ENCODE data around the gene NUAK1.

The NUAK1 gene

DNA sequence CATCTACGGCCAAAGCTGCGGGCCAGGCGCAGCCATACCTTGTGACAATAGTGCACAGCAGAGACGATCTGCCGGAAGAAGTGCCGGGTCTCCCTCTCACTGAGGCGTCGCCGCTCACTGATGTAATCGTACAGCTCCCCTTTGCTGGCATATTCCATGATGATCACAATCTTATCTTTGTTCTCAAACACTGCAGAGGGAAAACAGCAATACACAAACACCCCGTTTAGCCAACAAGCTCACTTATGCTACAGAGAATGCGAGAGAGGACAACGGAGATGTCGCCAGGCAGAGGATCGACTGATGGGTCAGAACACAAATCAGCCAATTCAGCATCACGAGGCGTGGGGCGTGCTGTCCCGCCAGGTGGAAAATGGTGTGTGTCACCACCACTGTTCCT lies 52.1 kb downstream of the NUAK1 start:
- in situ Hi-C loops (cut with MboI; ENCODE audit: low sequenced_read_pairs): no loop called here

DNA sequence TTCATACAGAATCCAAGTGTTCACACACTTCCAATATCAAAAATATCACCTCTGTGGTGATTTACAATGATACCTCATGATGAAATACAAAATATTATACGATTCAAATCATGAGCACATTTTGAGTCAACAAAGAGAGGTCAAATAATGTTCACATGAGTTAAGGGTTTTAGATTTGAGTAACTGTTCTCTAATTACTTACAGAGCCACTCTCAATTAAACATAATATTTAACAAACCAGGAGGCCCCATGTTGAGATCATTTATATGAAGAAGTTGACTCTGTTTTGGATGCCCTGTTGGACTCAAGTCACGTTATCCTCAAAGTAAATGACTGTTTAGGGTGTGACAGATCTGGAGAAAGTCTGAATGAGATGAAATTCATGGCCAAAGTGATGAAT lies 53.5 kb downstream of the NUAK1 start:
- in situ Hi-C loops (cut with MboI; ENCODE audit: low sequenced_read_pairs): no loop called here

- in situ Hi-C loops (cut with MboI; ENCODE audit: low sequenced_read_pairs): no loop called here
Observed at GRCh38 chr12:106084759-106085158, 54.0 kb downstream of the NUAK1 start.

DNA sequence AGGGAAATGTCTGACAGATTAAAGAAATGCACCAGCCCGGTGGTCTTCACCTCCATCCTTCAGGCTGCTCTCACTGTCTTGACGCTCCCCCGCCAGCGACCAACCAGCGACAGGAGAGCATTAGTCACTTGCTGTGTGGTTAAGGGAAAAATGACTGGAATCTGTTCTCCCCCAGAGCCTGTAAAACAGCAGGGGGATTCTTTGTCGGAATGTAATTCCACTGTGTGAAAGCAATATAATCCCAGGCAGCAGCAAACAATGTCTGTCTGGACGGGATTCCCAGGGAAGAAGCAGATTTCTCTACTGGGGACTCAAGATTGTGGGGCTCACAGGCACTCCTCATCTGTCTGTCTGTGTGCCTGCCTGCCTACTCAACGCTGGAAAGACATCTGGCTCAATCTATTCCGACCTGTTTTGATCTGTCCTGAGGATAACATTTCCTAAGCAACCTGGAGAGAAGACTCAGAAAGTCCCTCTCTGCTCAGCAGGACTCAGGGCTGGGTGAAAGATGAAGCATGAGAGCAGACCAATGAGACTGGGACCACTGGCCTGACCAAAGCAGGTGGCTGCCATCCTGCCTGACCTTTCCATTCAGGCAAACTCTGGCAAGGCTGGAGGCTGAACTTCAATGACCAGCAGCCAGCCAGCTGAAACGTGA lies 54.6 kb downstream of the NUAK1 start:
- in situ Hi-C loops (cut with MboI; ENCODE audit: low sequenced_read_pairs): no loop called here

DNA sequence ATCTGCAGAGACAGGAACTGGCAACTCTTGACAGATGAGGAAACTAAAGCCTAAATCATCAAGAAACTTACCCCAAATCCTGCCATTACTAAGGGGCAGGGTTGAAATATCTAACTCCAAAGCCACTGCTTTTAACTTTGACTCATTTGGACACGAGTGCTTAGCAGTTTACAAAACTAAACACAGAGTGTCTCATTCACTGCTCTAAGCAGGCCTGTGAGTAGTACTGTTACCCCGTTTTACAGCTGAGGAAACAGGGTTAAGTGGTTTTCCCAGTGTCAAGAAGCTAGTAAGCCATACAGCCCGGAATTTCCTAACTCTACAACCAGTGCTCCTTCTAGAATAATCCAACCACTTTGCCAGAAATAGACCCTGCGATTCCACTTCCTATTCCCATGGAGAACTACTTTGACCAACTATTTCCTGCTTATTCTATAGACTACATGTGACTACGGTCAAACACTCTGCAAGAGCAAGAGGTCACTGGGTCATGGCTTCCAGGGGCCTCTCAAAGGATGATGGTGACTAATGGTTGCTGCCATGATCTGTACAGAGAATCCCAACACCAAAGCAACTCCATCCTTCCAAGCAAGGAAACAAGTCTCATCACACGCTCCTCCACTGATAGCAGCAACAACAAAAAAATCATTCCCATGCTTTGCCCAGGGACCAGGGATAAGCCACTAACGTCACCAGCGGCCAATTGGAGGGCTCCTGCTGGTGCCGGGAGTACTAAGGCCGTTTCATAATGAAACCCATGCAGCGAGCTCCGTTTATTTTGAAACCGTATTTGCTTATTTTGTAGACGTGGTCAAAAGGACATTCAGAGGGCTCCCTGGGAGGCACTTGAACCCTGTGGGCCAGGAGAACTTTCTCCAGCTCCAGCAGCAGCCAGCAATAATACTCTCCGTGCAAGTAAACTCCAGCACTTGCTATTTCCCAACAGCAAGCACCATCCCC lies 56.3 kb downstream of the NUAK1 start:
- in situ Hi-C loops (cut with MboI; ENCODE audit: low sequenced_read_pairs): no loop called here

- in situ Hi-C loops (cut with MboI; ENCODE audit: low sequenced_read_pairs): no loop called here
Observed at GRCh38 chr12:106081606-106082005, 57.1 kb downstream of the NUAK1 start.

DNA sequence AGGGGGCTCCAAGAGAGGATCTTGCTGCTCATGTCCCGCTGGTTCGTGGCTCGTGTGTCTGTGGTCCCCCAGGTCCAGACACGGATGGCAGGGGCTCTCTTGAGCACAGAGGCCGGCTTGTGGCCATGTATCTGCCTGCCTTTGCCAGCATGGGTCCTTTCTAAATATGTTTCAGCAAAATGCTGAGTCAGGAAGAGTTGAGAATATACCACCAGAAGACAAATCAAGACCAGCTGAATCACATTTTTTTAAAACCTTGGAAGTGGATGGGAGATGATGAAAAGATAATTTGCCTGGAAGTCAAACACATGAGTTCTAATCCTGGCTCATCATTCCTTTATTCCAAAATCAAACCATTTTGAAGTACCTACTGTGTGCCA lies 58.0 kb downstream of the NUAK1 start:
- in situ Hi-C loops (cut with MboI; ENCODE audit: low sequenced_read_pairs): no loop called here

- in situ Hi-C loops (cut with MboI; ENCODE audit: low sequenced_read_pairs): no loop called here
Observed at GRCh38 chr12:106080041-106080790, 58.5 kb downstream of the NUAK1 start.

- in situ Hi-C loops (cut with MboI; ENCODE audit: low sequenced_read_pairs): no loop called here
Observed at GRCh38 chr12:106079148-106079738, 59.5 kb downstream of the NUAK1 start.

GRCh38 chr12:106078358-106079010 lies 60.3 kb downstream of the NUAK1 start:
- in situ Hi-C loops (cut with MboI; ENCODE audit: low sequenced_read_pairs): no loop called here

DNA sequence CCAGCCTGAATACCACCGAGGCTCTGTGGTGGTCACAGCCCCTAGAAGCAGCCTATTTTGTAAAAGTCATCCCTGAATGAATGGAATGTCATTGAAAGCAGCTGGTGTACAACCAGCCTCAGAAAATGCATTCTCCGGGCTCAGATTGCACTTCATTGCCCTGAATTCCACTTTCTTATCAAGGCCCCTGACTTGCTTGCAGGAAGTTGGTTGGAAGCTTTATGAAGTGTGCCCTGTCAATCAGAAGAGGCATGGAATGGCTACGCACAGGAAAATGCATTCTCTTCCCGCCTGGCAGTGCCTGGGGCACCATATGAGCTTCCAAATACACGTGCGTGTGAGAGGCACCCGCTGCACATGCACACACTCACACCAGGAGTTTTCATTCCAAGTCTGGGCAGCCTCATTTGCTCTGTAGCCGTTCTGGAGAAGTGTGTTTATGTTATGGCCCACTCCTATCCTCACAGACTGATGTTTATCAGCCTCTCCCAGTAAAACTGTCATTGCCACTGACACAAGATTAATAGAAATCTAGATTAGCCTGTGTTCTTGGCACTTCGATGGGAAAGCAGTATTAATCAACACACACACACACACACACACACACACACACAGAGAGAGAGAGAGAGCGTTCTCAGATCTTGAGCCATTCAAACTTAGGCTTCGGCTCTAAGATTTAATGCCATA lies 63.9 kb downstream of the NUAK1 start:
- in situ Hi-C loops (cut with MboI; ENCODE audit: low sequenced_read_pairs): no loop called here

DNA sequence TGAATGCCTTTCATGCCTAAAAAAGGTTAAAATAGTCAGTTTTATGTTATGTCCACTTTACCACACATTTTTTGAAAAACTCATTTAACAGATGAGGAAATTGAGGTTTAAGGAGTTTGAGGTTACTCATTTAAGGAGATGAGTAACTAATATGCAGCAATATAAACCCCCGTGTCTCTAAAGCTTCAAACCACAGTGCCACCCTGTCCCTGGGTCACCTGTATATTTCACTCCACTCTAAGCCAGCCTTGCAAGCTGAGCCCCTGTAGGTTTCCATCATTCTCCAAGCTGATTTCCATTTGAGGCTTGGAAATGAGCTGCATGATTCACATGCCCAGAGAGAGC lies 64.4 kb downstream of the NUAK1 start:
- in situ Hi-C loops (cut with MboI; ENCODE audit: low sequenced_read_pairs): no loop called here

DNA sequence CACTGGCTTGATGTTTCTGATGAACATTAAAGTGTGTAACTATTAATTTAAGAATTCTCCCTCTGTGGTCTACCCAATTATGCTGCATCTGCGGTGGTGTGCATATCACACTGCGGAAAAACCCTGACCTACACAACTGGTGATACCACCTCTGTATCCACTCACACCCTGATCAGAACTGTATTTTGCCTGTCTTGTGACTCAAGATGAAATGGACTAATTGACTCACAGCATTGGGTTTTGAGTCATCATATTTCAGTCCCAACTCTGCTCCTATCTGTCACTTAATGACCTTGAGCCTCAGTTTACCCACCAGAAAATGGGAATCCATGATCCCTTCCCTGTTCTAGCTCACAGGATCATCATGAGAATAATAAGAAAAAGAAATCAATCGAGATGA lies 65.6 kb downstream of the NUAK1 start:
- in situ Hi-C loops (cut with MboI; ENCODE audit: low sequenced_read_pairs): no loop called here

DNA sequence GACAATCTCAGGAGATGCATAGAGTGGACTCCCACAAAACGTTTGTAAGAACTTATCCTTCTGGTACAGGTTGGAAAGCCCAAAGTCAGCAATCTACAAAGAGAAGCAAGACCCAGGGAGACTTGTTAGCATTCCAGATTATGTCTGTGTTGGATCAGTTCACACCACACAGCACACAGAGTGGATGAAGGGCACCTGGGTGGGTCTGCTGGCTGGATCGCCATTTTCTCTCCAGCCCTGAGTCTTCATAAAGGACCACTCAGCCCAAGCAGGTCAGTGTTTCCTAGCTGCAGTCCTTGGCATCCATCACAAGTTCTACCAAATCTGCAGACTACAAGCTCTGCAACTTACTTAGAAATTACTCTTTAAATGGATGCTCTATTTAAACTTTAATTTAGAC lies 66.0 kb downstream of the NUAK1 start:
- in situ Hi-C loops (cut with MboI; ENCODE audit: low sequenced_read_pairs): no loop called here

- in situ Hi-C loops (cut with MboI; ENCODE audit: low sequenced_read_pairs): no loop called here
Observed at GRCh38 chr12:106071686-106072085, 67.1 kb downstream of the NUAK1 start.

DNA sequence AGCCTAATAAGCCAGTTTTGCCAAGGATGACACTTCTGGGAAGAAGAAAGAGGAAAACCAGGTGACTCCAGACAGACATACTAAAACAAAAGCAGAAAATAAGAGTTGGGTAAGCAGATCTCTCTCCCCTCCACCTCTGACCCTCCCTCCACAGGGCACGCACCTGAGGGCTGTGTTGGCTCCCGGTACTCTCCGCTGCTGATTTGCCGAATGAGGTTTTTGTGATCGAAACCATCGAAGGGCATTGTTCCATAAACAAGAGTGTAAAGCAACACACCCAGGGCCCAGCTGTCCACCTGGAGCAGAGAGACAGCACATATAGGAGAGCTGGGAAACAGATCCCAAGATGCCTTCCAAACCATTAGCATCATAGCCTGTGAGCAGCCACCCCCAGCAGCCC lies 68.1 kb downstream of the NUAK1 start:
- in situ Hi-C loops (cut with MboI; ENCODE audit: low sequenced_read_pairs): no loop called here

DNA sequence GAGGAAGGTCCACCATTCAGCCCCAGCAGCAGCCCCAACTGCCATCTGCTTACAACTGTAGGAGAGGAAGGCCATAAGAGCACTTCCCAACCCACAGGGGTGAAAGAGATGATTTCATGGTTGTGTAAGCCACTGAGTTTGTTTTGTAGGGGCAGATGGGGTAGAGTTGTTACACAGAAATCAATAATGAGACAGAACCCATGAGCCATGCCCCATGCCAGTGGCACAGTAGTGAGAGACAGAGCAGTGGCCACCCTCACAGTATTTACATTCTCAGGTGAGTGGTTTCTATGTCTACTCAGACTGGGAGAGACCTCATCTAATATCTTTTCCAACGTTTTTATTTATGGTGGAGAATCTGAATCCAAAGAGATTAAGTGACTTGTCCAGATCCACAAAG lies 68.6 kb downstream of the NUAK1 start:
- in situ Hi-C loops (cut with MboI; ENCODE audit: low sequenced_read_pairs): no loop called here

DNA sequence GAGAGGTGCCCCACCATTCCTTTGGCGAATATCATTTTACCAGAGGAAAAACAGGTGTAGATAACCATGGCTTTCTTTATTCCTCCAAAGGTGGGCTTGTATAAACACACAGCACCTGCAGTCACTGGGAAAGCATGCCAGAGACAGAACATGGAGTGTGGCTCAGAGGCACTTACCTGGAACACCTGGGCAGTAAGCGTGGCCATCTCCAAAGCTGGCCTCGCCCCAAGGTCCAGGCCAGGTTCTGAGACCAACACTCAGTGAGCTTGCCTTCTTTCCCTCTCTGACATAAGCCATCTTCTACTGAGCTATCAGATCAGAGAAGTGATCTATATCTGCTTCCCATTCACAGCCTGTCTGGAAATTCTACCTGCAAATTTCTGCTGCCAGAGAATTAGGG lies 70.5 kb downstream of the NUAK1 start:
- in situ Hi-C loops (cut with MboI; ENCODE audit: low sequenced_read_pairs): no loop called here

- in situ Hi-C loops (cut with MboI; ENCODE audit: low sequenced_read_pairs): no loop called here
Observed at GRCh38 chr12:106067606-106068205, 71.0 kb downstream of the NUAK1 start.

Data from hTERT RPE-1 (cell line).